C4-2B (cell line): ENCODE data around the gene PLAAT1.

Experiments used
- CTCF ChIP-seq: fragments of 450-650 bp; conservative IDR thresholded peaks from 2 replicates; pipeline ENCODE4 v1.5.1; 2017; ENCODE audit warnings: mild to moderate bottlenecking
- ZFX ChIP-seq: fragments of 450-650 bp; IDR thresholded peaks from 2 replicates; pipeline ENCODE4 v1.6.1; 2017

GRCh38 chr3:193194371-193194770 lies 46.7 kb upstream of the PLAAT1 start:
- TF ChIP-seq CTCF, result no peak
- no peak for TF ChIP-seq ZFX
